HEK293T (cell line): ENCODE data around the gene GRID1.

Experiments
- ARNT ChIP-seq: fragments of 450-650 bp; IDR thresholded peaks from 2 replicates; pipeline ENCODE4 v1.6.1; 2017; ENCODE audit warnings: mild to moderate bottlenecking
- ELF4 ChIP-seq: fragments of 450-650 bp; IDR thresholded peaks from 2 replicates; pipeline ENCODE4 v1.6.1; 2017; ENCODE audit warnings: antibody characterized with exemption
- FOXA1 ChIP-seq: fragments of 450-650 bp; IDR thresholded peaks from 2 replicates; pipeline ENCODE4 v1.6.1; 2016; ENCODE audit warnings: mild to moderate bottlenecking
- FOXM1 ChIP-seq: fragments of 450-650 bp; IDR thresholded peaks from 2 replicates; pipeline ENCODE4 v1.6.1; 2017; ENCODE audit warnings: mild to moderate bottlenecking, borderline replicate concordance
- HDGF ChIP-seq: fragments of 450-650 bp; IDR thresholded peaks from 2 replicates; pipeline ENCODE4 v1.6.1; 2017; ENCODE audit warnings: antibody characterized with exemption, borderline replicate concordance
- L3MBTL2 ChIP-seq: fragments of 450-650 bp; conservative IDR thresholded peaks from 2 replicates; pipeline ENCODE4 v1.6.1; 2016; ENCODE audit warnings: mild to moderate bottlenecking
- LEF1 ChIP-seq: fragments of 450-650 bp; IDR thresholded peaks from 2 replicates; pipeline ENCODE4 v1.6.1; 2017; ENCODE audit warnings: mild to moderate bottlenecking, borderline replicate concordance
- NFRKB ChIP-seq: fragments of 450-650 bp; IDR thresholded peaks from 2 replicates; pipeline ENCODE4 v1.6.1; 2016; ENCODE audit warnings: mild to moderate bottlenecking, moderate library complexity
- PKNOX1 ChIP-seq: fragments of 450-650 bp; IDR thresholded peaks from 2 replicates; pipeline ENCODE4 v1.6.1; 2016
- SP1 ChIP-seq: fragments of 450-650 bp; IDR thresholded peaks from 2 replicates; pipeline ENCODE4 v1.6.1; 2017
- SUZ12 ChIP-seq: fragments of 450-650 bp; IDR thresholded peaks from 2 replicates; pipeline ENCODE4 v1.6.1; 2016; ENCODE audit warnings: mild to moderate bottlenecking
- TARDBP ChIP-seq: fragments of 450-650 bp; IDR thresholded peaks from 2 replicates; pipeline ENCODE4 v1.6.1; 2016
- ZNF384 ChIP-seq: fragments of 450-650 bp; IDR thresholded peaks from 2 replicates; pipeline ENCODE4 v1.6.1; 2016

DNA sequence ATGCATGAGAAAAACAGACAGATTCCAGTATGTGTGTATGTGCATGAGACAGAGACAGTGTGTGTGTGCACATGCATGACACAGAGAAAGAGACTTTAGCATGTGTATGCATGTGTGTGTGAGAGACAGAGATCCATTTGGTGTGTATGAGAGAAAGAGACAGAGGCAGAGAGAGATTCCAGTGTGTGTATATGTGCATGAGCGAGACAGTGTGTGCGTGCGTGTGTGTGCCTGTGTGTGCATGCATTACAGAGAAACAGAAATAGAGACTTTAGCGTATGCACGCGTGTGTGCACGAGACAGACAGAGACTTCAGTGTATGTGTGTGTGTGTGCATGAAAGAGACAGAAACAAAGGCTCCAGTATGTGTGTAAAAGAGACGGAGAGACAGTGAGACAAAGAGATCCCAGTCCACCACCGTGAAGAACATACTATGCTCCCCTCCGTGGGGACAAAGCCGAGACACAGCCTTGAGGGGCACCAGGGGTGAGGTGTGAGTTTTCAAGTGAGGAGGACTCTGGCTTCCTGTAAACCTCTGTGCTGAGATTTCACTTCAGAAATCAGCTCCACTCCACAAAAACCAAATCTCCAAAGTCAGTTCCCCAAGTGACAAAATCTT lies 188.9 kb downstream of the GRID1 start:
- TF ChIP-seq SUZ12, result no peak
- TF ChIP-seq TARDBP, result no peak
- TF ChIP-seq FOXM1, result no peak
- no peak for TF ChIP-seq SP1
- no peak for TF ChIP-seq LEF1
- TF ChIP-seq FOXA1, result no peak
- TF ChIP-seq ELF4, result no peak
- no peak for TF ChIP-seq NFRKB
- TF ChIP-seq PKNOX1, result no peak
- no peak for TF ChIP-seq ARNT
- TF ChIP-seq ZNF384, result no peak
- no peak for TF ChIP-seq L3MBTL2
- TF ChIP-seq HDGF, result no peak
